Esophagus muscularis mucosa (tissue), 4 donors: ENCODE results near the gene ZNF180. TPM values are rescaled to one million over a fixed set of nuclear protein-coding genes. Genes with fewer than 3 reads are reported as not detected.
A peak's percentile ranks its signal among the peaks of the same experiment; 100 is the strongest.
"Not testable (repeated sequence)": the region's sequence is repeated elsewhere in the genome, so short reads cannot be mapped to it uniquely, and the experiment has no call there.

Experiments used
- DNase-seq: peaks from one replicate; pipeline ENCODE4 v3.0.0-alpha.2; 2017; ENCODE audit errors: extremely low spot score
- H3K27ac ChIP-seq, 4 donors: fragments of 200-600 bp; sonication (generic); replicated peaks in 1 of 4; 1 replicate in 3 of 4; 2 replicates in 1 of 4; pipeline ENCODE4 v1.5.1; 2016 to 2019; ENCODE audit warnings: mild to moderate bottlenecking in 1 of 4
- H3K27me3 ChIP-seq, 4 donors: fragments of 200-600 bp; sonication (generic); one replicate each; pipeline versions ENCODE4 v1.5.1 to v1.6.0; 2016 to 2019
- H3K36me3 ChIP-seq, 4 donors: fragments of 200-600 bp; sonication (generic); one replicate each; pipeline ENCODE4 v1.5.1; 2016 to 2019
- H3K4me1 ChIP-seq, 4 donors: fragments of 200-600 bp; sonication (generic); one replicate each; pipeline ENCODE4 v1.5.1; 2016 to 2019
- H3K4me3 ChIP-seq, 4 donors: fragments of 200-600 bp; sonication (generic); 1 replicate in 2 of 4; 2 replicates in 2 of 4; pipeline ENCODE4 v1.5.1; 2016 to 2019; ENCODE audit warnings: mild to moderate bottlenecking in 4 of 4, moderate library complexity in 1 of 4
- H3K9me3 ChIP-seq, 4 donors: fragments of 200-600 bp; sonication (generic); 1 replicate in 3 of 4; 2 replicates in 1 of 4; pipeline ENCODE4 v1.5.1; 2016 to 2019
- EP300 ChIP-seq: sonication (generic); formaldehyde crosslinking; IDR thresholded peaks from one replicate; pipeline ENCODE4 v1.6.1; 2017; ENCODE audit warnings: antibody characterized with exemption
- POLR2A ChIP-seq: fragments of 450-650 bp; IDR thresholded peaks from one replicate; pipeline ENCODE4 v1.6.1; 2017; ENCODE audit warnings: antibody characterized with exemption, moderate library complexity, mild to moderate bottlenecking, low read depth
- POLR2AphosphoS5 ChIP-seq, 2 donors: sonication (generic); formaldehyde crosslinking; IDR thresholded peaks; one replicate each; pipeline ENCODE4 v1.6.1; 2017; ENCODE audit warnings: antibody characterized with exemption in 2 of 2
- WGBS: methylation state at CpG from one replicate; pipeline ENCODE4 v1.1.5; 2018; 5-methylcytosine and 5-hydroxymethylcytosine counted together
- intact Hi-C: fragments of 100-400 bp; cut with DNase I; formaldehyde crosslinking; loops from one replicate; pipeline ENCODE4 v1.15.1; 2023
- total RNA-seq, 4 donors: library from RNA; depleted of rRNA; stranded (reverse); fragments of >200 nt; gene quantifications; one replicate each; pipeline versions ENCODE4 v1.1.0 to v1.2.1, GENCODE V29; 2016
- TF ChIP-seq, protein P1 (sequence below), 3 experiments: fragments of 200-600 bp in 2 of 3; fragments of 450-650 bp in 1 of 3; sonication (generic) in 2 of 3; IDR thresholded peaks; one replicate each; pipeline ENCODE4 v1.5.1; 2017 to 2019; ENCODE audit warnings: antibody characterized with exemption in 3 of 3, mild to moderate bottlenecking in 2 of 3, moderate library complexity in 1 of 3

Gene ZNF180
- total RNA-seq, 4 donors from 2014 or later: 3.8 to 16.5 (median 8.1) TPM

DNA sequence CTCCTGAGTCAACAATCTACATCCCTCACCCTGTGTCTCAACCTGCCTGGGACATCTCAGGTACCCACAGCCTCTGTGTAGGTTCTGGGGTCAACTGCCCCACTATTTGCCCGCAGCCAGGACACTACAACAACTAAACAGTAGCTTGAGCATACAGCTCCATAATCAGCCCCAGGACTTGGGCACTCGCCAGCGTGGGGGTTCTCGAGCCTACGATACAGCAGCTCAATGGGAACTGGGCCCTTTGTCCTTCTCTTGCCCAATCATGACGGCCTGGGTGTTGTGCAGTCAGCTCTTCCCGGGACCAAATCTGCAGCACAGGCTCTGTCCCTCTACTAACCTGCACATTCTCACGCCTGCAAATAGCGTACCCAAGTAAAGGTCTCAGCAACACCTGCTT lies 1.3 kb downstream of the ZNF180 start:
- Histone ChIP-seq H3K4me3 (peak overlapping the region in 3 of 4 donors; percentile 76 to 83 (median 82)), H3K27ac (no peak overlapping the region), H3K36me3 (peaks cover 34 to 44% (median 43%) of the 10 kb centered on the region in 4 donors), H3K4me1 (peaks cover 11 to 29% (median 20%) of the 10 kb centered on the region in 4 donors), H3K27me3 (no peaks in the 10 kb centered on the region), H3K9me3 (peaks cover 0 to 51% (median 40%) of the 10 kb centered on the region in 4 donors)
- TF ChIP-seq POLR2A: no peak
- TF ChIP-seq EP300: no peak
- TF ChIP-seq POLR2AphosphoS5 (IDR thresholded peaks at IDR 0.05): no peak
- TF ChIP-seq, protein P1, sequence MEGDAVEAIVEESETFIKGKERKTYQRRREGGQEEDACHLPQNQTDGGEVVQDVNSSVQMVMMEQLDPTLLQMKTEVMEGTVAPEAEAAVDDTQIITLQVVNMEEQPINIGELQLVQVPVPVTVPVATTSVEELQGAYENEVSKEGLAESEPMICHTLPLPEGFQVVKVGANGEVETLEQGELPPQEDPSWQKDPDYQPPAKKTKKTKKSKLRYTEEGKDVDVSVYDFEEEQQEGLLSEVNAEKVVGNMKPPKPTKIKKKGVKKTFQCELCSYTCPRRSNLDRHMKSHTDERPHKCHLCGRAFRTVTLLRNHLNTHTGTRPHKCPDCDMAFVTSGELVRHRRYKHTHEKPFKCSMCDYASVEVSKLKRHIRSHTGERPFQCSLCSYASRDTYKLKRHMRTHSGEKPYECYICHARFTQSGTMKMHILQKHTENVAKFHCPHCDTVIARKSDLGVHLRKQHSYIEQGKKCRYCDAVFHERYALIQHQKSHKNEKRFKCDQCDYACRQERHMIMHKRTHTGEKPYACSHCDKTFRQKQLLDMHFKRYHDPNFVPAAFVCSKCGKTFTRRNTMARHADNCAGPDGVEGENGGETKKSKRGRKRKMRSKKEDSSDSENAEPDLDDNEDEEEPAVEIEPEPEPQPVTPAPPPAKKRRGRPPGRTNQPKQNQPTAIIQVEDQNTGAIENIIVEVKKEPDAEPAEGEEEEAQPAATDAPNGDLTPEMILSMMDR (IDR thresholded peaks at IDR 0.05): no peak
- DNase-seq: peak; percentile 17
- intact Hi-C loops: no loop called here
- 99% methylated on average over 8 of the region's 9 CpGs for WGBS

DNA sequence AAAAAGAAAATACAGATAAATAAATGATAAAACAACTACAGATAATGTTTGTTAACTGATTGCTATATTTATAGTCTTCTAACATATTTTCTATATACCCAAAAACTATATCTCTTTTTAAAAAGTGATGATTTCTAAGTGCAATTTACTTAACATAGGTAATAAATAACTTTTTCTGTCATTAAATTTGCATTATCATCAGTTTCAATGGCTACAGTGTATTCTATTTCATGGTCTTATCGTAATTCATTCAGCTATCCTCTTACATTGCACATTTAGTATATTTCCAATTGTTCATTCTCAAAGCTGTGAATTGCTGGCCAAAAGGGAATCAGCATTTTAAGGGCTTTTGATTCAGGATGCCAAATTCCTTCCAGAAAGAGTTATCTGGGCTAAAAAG lies 3.6 kb downstream of the ZNF180 start:
- Histone ChIP-seq H3K27me3 (no peaks in the 10 kb centered on the region), H3K4me3 (no peak overlapping the region), H3K36me3 (peaks cover 56 to 67% (median 65%) of the 10 kb centered on the region in 4 donors), H3K9me3 (peaks cover 11 to 74% (median 63%) of the 10 kb centered on the region in 4 donors), H3K27ac (no peak overlapping the region), H3K4me1 (peaks cover 11 to 29% (median 20%) of the 10 kb centered on the region in 4 donors)
- DNase-seq: no peak
- intact Hi-C loops: no loop called here
- no peak for TF ChIP-seq POLR2AphosphoS5 (IDR thresholded peaks at IDR 0.05)
- no peak for TF ChIP-seq POLR2A
- no peak for TF ChIP-seq EP300
- TF ChIP-seq, protein P1 (IDR thresholded peaks at IDR 0.05): no peak
- 100% methylated on average over 1 of the region's 1 CpG for WGBS

GRCh38 chr19:44476559-44477408 lies 23.5 kb downstream of the ZNF180 start:
- Histone ChIP-seq H3K27ac (no peak overlapping the region), H3K27me3 (no peaks in the 10 kb centered on the region), H3K4me1 (no peaks in the 10 kb centered on the region), H3K4me3 (no peak overlapping the region), H3K36me3 (peaks cover 51 to 78% (median 61%) of the 10 kb centered on the region in 4 donors), H3K9me3 (peaks cover 76 to 100% (median 99%) of the 10 kb centered on the region in 4 donors)
- TF ChIP-seq, protein P1 (IDR thresholded peaks at IDR 0.05): no peak
- no peak for TF ChIP-seq POLR2AphosphoS5 (IDR thresholded peaks at IDR 0.05)
- no peak for TF ChIP-seq POLR2A
- no peak for TF ChIP-seq EP300
- DNase-seq: no peak
- intact Hi-C loops: no loop called here
- 76% methylated on average over 7 of the region's 7 CpGs for WGBS

DNA sequence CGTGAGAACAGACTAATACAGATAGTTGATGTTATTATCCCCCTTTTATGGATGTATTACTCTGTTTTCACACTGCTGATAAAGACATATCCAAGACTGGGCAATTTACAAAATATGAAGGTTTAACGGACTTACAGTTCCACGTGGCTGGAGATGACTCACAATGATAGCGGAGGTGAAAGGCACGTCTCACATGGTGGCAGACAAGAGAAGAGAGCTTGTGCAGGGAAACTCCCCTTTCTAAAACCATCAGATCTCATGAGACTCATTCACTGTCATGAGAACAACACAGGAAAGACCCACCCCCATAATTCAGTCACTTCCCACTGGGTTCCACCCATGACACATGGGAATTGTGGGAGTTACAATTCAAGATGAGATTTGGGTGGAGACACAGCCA lies 31.6 kb downstream of the ZNF180 start:
- H3K27me3 ChIP-seq, H3K27ac ChIP-seq, H3K4me1 ChIP-seq, intact Hi-C loops, H3K4me3 ChIP-seq, H3K36me3 ChIP-seq, DNase-seq: not testable (repeated sequence)
- WGBS: 78% methylated on average over 5 of the region's 5 CpGs
- peaks cover 6 to 97% (median 87%) of the 10 kb centered on the region in 4 donors for H3K9me3 ChIP-seq

DNA sequence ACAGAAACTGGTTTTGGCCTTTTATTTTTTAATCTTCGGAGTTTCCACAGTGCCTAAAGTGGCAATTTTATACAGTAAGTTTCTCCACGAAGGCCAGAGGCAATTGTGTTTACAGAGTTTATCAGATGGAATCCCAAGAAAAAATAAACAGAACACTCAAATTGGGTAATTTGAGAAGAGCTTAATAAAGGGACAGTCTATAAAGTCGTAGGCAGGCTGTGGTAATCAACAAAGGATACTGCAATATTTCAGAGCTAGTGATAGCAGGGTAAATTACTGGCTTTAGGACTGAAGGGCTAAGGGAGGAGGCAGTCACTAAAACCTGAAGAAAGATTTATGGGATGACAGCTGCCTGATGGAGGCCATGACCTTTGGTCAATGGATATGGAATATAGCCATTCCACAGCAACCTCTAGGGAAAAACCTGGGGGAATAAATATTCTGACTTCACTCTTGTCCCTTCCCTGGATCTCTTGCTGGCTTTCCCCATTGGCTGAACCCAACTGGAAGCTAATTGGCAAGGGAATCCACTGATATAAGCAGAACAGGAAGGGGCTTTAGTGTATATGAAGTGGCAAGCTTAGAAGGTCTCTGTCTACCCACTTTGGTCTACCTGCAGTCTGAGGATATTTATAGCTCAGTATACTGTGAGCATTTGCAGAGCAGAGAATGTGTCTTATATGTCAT lies 37.6 kb downstream of the ZNF180 start:
- DNase-seq, H3K4me3 ChIP-seq, H3K4me1 ChIP-seq, intact Hi-C loops, H3K27ac ChIP-seq, H3K27me3 ChIP-seq, H3K36me3 ChIP-seq: not testable (repeated sequence)
- peaks cover 0 to 81% (median 63%) of the 10 kb centered on the region in 4 donors for H3K9me3 ChIP-seq
- 46% methylated on average over 3 of the region's 3 CpGs for WGBS

GRCh38 chr19:44456016-44456415 lies 44.3 kb downstream of the ZNF180 start:
- H3K36me3 ChIP-seq, intact Hi-C loops, H3K27me3 ChIP-seq, H3K27ac ChIP-seq, H3K4me3 ChIP-seq, DNase-seq, H3K4me1 ChIP-seq: not testable (repeated sequence)
- H3K9me3 ChIP-seq: peaks cover 0 to 75% (median 43%) of the 10 kb centered on the region in 4 donors
- no CpG with 5 or more reads among the region's 13 CpGs for WGBS
